Right lobe of liver (tissue), 6 donors: ENCODE data around the gene GRIK2. TPM values are rescaled to one million over a fixed set of nuclear protein-coding genes. Genes with fewer than 3 reads are reported as not detected.

Source experiments
- ATAC-seq, 4 donors: fragments of 200-7000 bp; cut with Tn5 transposase; one replicate each; pipeline ENCODE4 v1.9.1; 2020; ENCODE audit warnings: mild to moderate bottlenecking in 4 of 4, moderate library complexity in 4 of 4
- DNase-seq, 3 donors: peaks; one replicate each; pipeline ENCODE4 v3.0.0-alpha.2; 2020
- H3K27ac ChIP-seq, 3 donors: fragments of 200-600 bp; one replicate each; pipeline ENCODE4 v1.8.0; 2022
- H3K27me3 ChIP-seq, 2 donors: fragments of 200-600 bp; one replicate each; pipeline ENCODE4 v1.8.0; 2022
- H3K36me3 ChIP-seq, 4 donors: fragments of 200-600 bp; sonication (generic) in 1 of 4; one replicate each; pipeline versions ENCODE4 v1.5.1 to v1.8.0; 2017 to 2022; ENCODE audit warnings: control low read depth in 1 of 4
- H3K4me1 ChIP-seq, 4 donors: fragments of 200-600 bp; sonication (generic) in 1 of 4; one replicate each; pipeline versions ENCODE4 v1.5.1 to v1.8.0; 2017 to 2022; ENCODE audit warnings: control low read depth in 1 of 4
- H3K4me3 ChIP-seq, 3 donors: fragments of 200-600 bp; one replicate each; pipeline ENCODE4 v1.8.0; 2022
- H3K9me3 ChIP-seq, 4 donors: fragments of 200-600 bp; sonication (generic) in 1 of 4; one replicate each; pipeline versions ENCODE4 v1.5.1 to v1.8.0; 2017 to 2022; ENCODE audit warnings: control low read depth in 1 of 4
- POLR2A ChIP-seq: fragments of 450-650 bp; IDR thresholded peaks from one replicate; pipeline ENCODE4 v1.6.1; 2017; ENCODE audit warnings: antibody characterized with exemption, mild to moderate bottlenecking
- WGBS: methylation state at CpG from one replicate; pipeline ENCODE4 v1.1.6; 2018; ENCODE audit warnings: low coverage, low lambda C conversion rate; ENCODE audit not compliant: insufficient coverage; ENCODE audit errors: missing lambda C conversion rate; 5-methylcytosine and 5-hydroxymethylcytosine counted together
- intact Hi-C, 2 donors: fragments of 100-400 bp; cut with DNase I; formaldehyde crosslinking; loops; one replicate each; pipeline versions ENCODE4 v1.11.2 to v1.14.1; 2022
- total RNA-seq, 6 experiments: library from RNA; depleted of rRNA in 2 of 6; stranded (reverse); fragments of >200 nt in 2 of 6; fragmentation: NEBNext Ultra II Directional in 3 of 6; extraction: Animal tissue kit (Norgen Biotek cat#: 25700) in 3 of 6; gene quantifications; one replicate each; pipeline versions ENCODE4 v1.1.0 to v1.2.4, GENCODE V29; 2016 to 2023
- TF ChIP-seq, protein P1 (sequence below), 4 donors: fragments of 200-600 bp in 3 of 4; fragments of 450-650 bp in 1 of 4; IDR thresholded peaks; one replicate each; pipeline versions ENCODE4 v1.5.1 to v1.8.0; 2016 to 2022; ENCODE audit warnings: antibody characterized with exemption in 4 of 4, mild to moderate bottlenecking in 2 of 4
- donor health status: DM: no; HTN: yes; CAD: no.
- donor health status: DM: no; HTN: no; CAD: no.
- donor health status: DM: no; HTN: no; CAD: no.
- donor health status: DM: no; HTN: yes; CAD: no.
- donor health status: DM: no; HTN: yes; CAD: no.

The GRIK2 gene
- total RNA-seq, 6 experiments from 2014 or later, result 0.04 to 0.24 (median 0.09) TPM; not detected in 3

DNA sequence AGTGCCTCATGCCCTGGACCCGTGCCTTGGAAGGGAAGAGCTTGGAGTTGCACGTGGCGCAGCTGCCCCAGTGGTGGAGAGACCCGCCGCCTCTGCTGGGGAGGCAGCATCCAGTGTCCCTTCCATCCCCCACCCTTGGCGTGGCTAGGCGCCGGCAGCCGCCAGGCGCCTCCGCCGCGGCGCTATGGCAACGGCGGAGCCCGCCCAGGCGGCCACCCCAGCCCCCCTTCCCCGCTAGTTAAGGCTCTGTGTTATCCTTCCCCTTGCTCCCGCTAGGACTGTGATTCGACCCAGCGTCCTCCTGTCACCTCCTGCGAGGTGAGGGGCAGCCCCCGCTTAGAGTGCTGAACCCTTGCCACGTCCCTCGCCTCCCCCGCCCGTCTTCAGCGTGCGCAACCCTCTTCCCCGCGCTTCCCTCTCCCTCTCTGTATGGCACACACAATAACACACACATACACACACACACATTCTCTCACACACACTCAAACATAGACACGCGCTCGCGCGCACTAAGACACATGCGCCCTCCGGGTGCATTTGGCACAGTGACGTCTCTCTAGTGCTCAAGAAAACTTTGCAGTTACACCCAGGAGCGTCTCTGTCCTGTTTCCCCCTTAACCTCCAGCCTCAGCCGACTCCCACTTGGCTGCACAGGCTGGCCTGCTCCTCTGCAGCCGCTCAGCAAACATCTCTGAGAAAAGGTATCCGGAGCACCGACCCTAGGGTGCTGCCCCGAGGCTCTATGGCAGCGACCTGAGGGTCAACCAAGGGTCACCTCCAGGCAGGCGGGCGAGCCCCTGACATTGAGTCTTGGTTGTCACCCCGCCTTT, 8.5 kb downstream of the GRIK2 start:
- intact Hi-C loops, result no loop called here
- Histone ChIP-seq H3K9me3 (no peaks in the 10 kb centered on the region), H3K27me3 (no peaks in the 10 kb centered on the region), H3K27ac (no peak overlapping the region), H3K36me3 (no peaks in the 10 kb centered on the region), H3K4me3 (no peak overlapping the region), H3K4me1 (no peaks in the 10 kb centered on the region)
- DNase-seq, result no peak
- WGBS, result 7% methylated on average over 34 of the region's 50 CpGs
- no peak for ATAC-seq
- TF ChIP-seq, protein P1, sequence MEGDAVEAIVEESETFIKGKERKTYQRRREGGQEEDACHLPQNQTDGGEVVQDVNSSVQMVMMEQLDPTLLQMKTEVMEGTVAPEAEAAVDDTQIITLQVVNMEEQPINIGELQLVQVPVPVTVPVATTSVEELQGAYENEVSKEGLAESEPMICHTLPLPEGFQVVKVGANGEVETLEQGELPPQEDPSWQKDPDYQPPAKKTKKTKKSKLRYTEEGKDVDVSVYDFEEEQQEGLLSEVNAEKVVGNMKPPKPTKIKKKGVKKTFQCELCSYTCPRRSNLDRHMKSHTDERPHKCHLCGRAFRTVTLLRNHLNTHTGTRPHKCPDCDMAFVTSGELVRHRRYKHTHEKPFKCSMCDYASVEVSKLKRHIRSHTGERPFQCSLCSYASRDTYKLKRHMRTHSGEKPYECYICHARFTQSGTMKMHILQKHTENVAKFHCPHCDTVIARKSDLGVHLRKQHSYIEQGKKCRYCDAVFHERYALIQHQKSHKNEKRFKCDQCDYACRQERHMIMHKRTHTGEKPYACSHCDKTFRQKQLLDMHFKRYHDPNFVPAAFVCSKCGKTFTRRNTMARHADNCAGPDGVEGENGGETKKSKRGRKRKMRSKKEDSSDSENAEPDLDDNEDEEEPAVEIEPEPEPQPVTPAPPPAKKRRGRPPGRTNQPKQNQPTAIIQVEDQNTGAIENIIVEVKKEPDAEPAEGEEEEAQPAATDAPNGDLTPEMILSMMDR (IDR thresholded peaks at IDR 0.05), result no peak
- no peak for TF ChIP-seq POLR2A

DNA sequence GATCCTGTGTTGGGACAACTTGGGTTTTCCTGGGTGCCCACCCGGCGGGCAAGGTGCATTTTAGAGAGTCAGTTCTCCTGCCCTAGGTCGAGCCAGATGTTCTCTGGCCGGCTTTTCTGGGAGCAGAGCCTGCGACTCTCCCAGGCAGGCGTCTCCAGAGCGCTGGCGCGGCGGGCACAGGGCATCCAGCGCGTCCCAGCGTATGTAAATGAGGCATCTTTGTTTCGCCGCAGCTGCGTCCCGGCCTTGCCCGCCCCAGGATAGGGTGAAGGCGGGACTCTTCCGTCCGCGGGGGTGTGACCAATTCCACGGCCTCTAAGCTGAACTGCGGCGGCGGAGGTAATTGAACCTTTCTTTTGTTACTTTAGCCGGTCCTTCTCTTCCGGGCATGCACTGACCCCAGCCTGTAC, 9.1 kb downstream of the GRIK2 start:
- H3K27ac ChIP-seq, result no peak overlapping the region
- 0% methylated on average over 5 of the region's 28 CpGs for WGBS
- TF ChIP-seq POLR2A, result no peak
- TF ChIP-seq, protein P1 (IDR thresholded peaks at IDR 0.05), result no peak
- H3K4me1 ChIP-seq, result no peaks in the 10 kb centered on the region
- no peak for DNase-seq
- H3K9me3 ChIP-seq, result no peaks in the 10 kb centered on the region
- intact Hi-C loops, result no loop called here
- no peak overlapping the region for H3K4me3 ChIP-seq
- no peaks in the 10 kb centered on the region for H3K36me3 ChIP-seq
- no peak for ATAC-seq
- no peaks in the 10 kb centered on the region for H3K27me3 ChIP-seq

DNA sequence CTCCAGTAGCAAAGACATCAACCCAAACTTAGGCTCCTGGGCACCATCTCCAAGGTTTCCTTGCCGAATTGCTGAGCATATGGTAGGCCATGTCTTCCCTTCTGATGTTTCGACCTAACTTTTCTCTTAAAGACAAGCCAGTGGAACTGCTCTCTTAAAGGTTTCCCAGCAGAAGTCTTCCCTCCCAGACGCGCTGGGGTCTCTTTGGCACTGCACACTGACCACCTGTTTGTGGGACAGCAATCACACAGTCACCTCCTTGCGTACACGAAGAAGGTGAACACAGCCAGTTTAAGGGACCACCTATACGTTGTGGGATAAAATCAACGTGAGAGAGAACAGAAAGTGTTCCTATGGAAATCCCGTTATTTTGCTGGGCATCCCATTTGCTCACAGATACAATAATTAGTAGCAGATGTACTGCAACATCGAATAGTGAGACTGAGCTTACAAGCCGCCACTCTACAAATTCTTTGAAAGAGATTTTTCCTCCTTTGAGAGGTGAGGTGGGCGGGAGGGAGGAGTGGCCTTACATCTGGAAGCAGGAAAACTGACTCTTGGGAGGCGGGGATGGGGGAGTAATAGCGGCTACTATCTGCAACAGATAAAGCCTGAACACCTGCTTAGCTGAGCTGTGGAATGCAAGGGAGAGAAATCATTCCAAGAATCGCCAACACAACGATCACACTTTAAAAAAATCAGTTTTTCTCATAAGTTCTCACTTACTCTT, 9.9 kb downstream of the GRIK2 start:
- H3K4me3 ChIP-seq, result no peak overlapping the region
- 7% methylated on average over 16 of the region's 16 CpGs for WGBS
- no peak for ATAC-seq

DNA sequence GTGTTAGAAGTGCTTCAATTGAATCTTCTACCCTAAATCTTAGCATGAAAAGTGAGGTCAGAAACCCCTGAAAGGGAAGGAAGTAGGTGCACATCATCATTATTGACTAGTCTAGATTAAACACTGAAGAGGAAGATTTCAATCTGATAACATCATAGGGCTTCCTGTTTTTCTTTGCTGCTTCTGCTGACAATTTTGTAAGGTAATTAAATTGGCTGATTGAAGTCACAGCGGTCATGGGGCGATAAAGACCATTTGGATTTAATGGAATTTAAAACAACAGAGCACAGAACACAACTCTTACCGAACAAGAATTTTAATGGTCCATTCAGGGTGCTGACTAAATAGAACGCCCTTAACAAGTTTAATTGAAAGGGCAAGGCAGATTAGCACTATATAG, 11.3 kb downstream of the GRIK2 start:
- no peak for ATAC-seq
- 27% methylated on average over 4 of the region's 4 CpGs for WGBS
- Histone ChIP-seq H3K36me3 (no peaks in the 10 kb centered on the region), H3K4me1 (no peaks in the 10 kb centered on the region), H3K9me3 (no peaks in the 10 kb centered on the region), H3K4me3 (no peak overlapping the region), H3K27me3 (no peaks in the 10 kb centered on the region), H3K27ac (no peak overlapping the region)
- no peak for DNase-seq
- intact Hi-C loops, result no loop called here
- TF ChIP-seq, protein P1 (IDR thresholded peaks at IDR 0.05), result no peak
- TF ChIP-seq POLR2A, result no peak

More for the DNA sequence above, 9.9 kb downstream of the GRIK2 start:
- Histone ChIP-seq H3K36me3 (no peaks in the 10 kb centered on the region), H3K4me1 (no peaks in the 10 kb centered on the region), H3K9me3 (no peaks in the 10 kb centered on the region), H3K27ac (no peak overlapping the region), H3K27me3 (no peaks in the 10 kb centered on the region)
- no peak for TF ChIP-seq POLR2A
- TF ChIP-seq, protein P1 (IDR thresholded peaks at IDR 0.05), result no peak
- intact Hi-C loops, result no loop called here
- DNase-seq, result no peak
